GM23338 (cell line): Measurements from ENCODE around the gene PRUNE2. TPM values are rescaled to one million over a fixed set of nuclear protein-coding genes. Genes with fewer than 3 reads are reported as not detected.

ENCODE experiments used
- ATAC-seq: fragments of 200-7000 bp; cut with Tn5 transposase; 3 replicates; pipeline ENCODE4 v1.9.1; 2020
- DNase-seq: peaks from one replicate; pipeline ENCODE4 v3.0.0-alpha.2; 2015; ENCODE audit warnings: low spot score
- H2AFZ ChIP-seq: fragments of 200-600 bp; sonication (generic); 2 replicates; pipeline ENCODE4 v1.8.0; 2016; ENCODE audit warnings: antibody characterized with exemption, mild to moderate bottlenecking, moderate library complexity
- H3F3A ChIP-seq: fragments of 200-600 bp; sonication (generic); replicated peaks from 2 replicates; pipeline ENCODE4 v1.8.0; 2017; ENCODE audit warnings: antibody characterized with exemption, mixed run types, low read depth
- H3K27ac ChIP-seq: fragments of 200-600 bp; sonication (generic); 2 replicates; pipeline ENCODE4 v1.6.1; 2016; ENCODE audit warnings: low read depth
- H3K27me3 ChIP-seq: fragments of 200-600 bp; sonication (generic); 2 replicates; pipeline ENCODE4 v1.8.0; 2016; ENCODE audit warnings: mild to moderate bottlenecking, mixed run types, moderate library complexity; ENCODE audit not compliant: insufficient read depth
- H3K36me3 ChIP-seq: fragments of 200-600 bp; sonication (generic); 2 replicates; pipeline ENCODE4 v1.8.0; 2016; ENCODE audit warnings: mild to moderate bottlenecking; ENCODE audit not compliant: insufficient read depth
- H3K4me1 ChIP-seq: fragments of 200-600 bp; sonication (generic); 2 replicates; pipeline ENCODE4 v1.8.0; 2016; ENCODE audit warnings: mild to moderate bottlenecking, moderate library complexity; ENCODE audit not compliant: insufficient read depth
- H3K4me2 ChIP-seq: fragments of 200-600 bp; sonication (generic); 2 replicates; pipeline ENCODE4 v1.7.1; 2017; ENCODE audit warnings: mixed run types
- H3K4me3 ChIP-seq: fragments of 200-600 bp; sonication (generic); 2 replicates; pipeline ENCODE4 v1.6.1; 2016; ENCODE audit warnings: mixed run types
- H3K79me2 ChIP-seq: fragments of 200-600 bp; sonication (generic); replicated peaks from 2 replicates; pipeline ENCODE4 v1.8.0; 2017; ENCODE audit warnings: mild to moderate bottlenecking; ENCODE audit not compliant: insufficient read depth
- H3K9me2 ChIP-seq: fragments of 200-600 bp; sonication (generic); 2 replicates; pipeline ENCODE4 v1.8.0; 2017; ENCODE audit not compliant: insufficient read depth
- H4K20me1 ChIP-seq: fragments of 200-600 bp; sonication (generic); replicated peaks from 2 replicates; pipeline ENCODE4 v1.8.0; 2017; ENCODE audit warnings: mild to moderate bottlenecking; ENCODE audit not compliant: insufficient read depth
- H3K27ac Mint-ChIP-seq: 2 replicates; pipeline ENCODE4 v1.8.0; 2020; ENCODE audit warnings: inconsistent platforms, mild to moderate bottlenecking, moderate library complexity, mixed read lengths
- H3K27me3 Mint-ChIP-seq: 3 replicates; pipeline ENCODE4 v1.8.0; 2022; ENCODE audit warnings: low read depth, mild to moderate bottlenecking, moderate library complexity, mixed read lengths, inconsistent platforms; ENCODE audit not compliant: insufficient read depth, poor library complexity
- H3K36me3 Mint-ChIP-seq: 3 replicates; pipeline ENCODE4 v1.8.0; 2021; ENCODE audit warnings: low read depth, mild to moderate bottlenecking, inconsistent platforms, moderate library complexity, mixed read lengths
- H3K4me1 Mint-ChIP-seq: 3 replicates; pipeline ENCODE4 v1.8.0; 2020; ENCODE audit warnings: mild to moderate bottlenecking, inconsistent platforms, mixed read lengths
- H3K4me3 Mint-ChIP-seq: 3 replicates; pipeline ENCODE4 v1.8.0; 2021; ENCODE audit warnings: moderate library complexity, mild to moderate bottlenecking, inconsistent platforms, mixed read lengths
- H3K9me3 Mint-ChIP-seq: 3 replicates; pipeline ENCODE4 v1.8.0; 2020; ENCODE audit warnings: moderate library complexity, mild to moderate bottlenecking, inconsistent platforms, mixed read lengths
- CREB1 ChIP-seq: fragments of 250-450 bp; sonication (Bioruptor Pico); IDR thresholded peaks from 2 replicates; pipeline ENCODE4 v1.5.0; 2020; ENCODE audit warnings: low read depth, mild to moderate bottlenecking, moderate library complexity
- EZH2 ChIP-seq: fragments of 200-600 bp; sonication (generic); IDR thresholded peaks from one replicate; pipeline ENCODE4 v1.8.0; 2017; ENCODE audit warnings: antibody characterized with exemption, mild to moderate bottlenecking, low read depth; ENCODE audit not compliant: unreplicated experiment
- JUNB ChIP-seq: IDR thresholded peaks from one replicate; pipeline ENCODE4 v1.6.1; 2016; ENCODE audit warnings: antibody characterized with exemption; ENCODE audit not compliant: unreplicated experiment
- NANOG ChIP-seq: IDR thresholded peaks from 2 replicates; pipeline ENCODE4 v1.6.1; 2016; ENCODE audit warnings: antibody characterized with exemption, borderline replicate concordance
- POLR2AphosphoS5 ChIP-seq: IDR thresholded peaks from 2 replicates; pipeline ENCODE4 v1.6.1; 2016; ENCODE audit warnings: antibody characterized with exemption, low read depth
- STAT1 ChIP-seq: IDR thresholded peaks from one replicate; pipeline ENCODE4 v1.6.1; 2016; ENCODE audit warnings: antibody characterized with exemption; ENCODE audit not compliant: unreplicated experiment
- ZNF331 ChIP-seq: fragments of 250-450 bp; sonication (Bioruptor Pico); IDR thresholded peaks from 2 replicates; pipeline ENCODE4 v1.5.0; 2020; ENCODE audit warnings: low read depth, mild to moderate bottlenecking, moderate library complexity
- polyA plus RNA-seq: library from polyadenylated mRNA; unstranded; fragments of >200 nt; fragmentation: Nextera tagmentation; extraction: Ambion mirVana; gene quantifications from 2 replicates; pipeline ENCODE4 v1.2.1, GENCODE V29; 2016
- total RNA-seq: library from RNA; depleted of rRNA; stranded (reverse); fragments of >200 nt; shearing (Covaris generic); gene quantifications from 2 replicates; pipeline ENCODE4 v1.2.3, GENCODE V29; 2014
- TF ChIP-seq, protein P1 (sequence below): fragments of 250-450 bp; sonication (Bioruptor Pico); IDR thresholded peaks from 2 replicates; pipeline ENCODE4 v1.5.0; 2020; ENCODE audit warnings: mild to moderate bottlenecking, moderate library complexity
- TF ChIP-seq, protein P2 (sequence below), 2 experiments: fragments of 200-600 bp in 1 of 2; sonication (generic) in 1 of 2; conservative IDR thresholded peaks; 2 replicates each; pipeline versions ENCODE4 v1.5.1 to v1.6.1; 2016 to 2017; ENCODE audit warnings: antibody characterized with exemption in 2 of 2, low read depth in 2 of 2, mild to moderate bottlenecking in 2 of 2, moderate library complexity in 1 of 2
- TF ChIP-seq, protein P3 (sequence below): IDR thresholded peaks from one replicate; pipeline ENCODE4 v1.6.1; 2018; ENCODE audit warnings: antibody characterized with exemption; ENCODE audit not compliant: unreplicated experiment

The PRUNE2 gene
- total and polyA plus RNA-seq, 2 experiments from 2014 or later, result 10.6 to 26.5 TPM

DNA sequence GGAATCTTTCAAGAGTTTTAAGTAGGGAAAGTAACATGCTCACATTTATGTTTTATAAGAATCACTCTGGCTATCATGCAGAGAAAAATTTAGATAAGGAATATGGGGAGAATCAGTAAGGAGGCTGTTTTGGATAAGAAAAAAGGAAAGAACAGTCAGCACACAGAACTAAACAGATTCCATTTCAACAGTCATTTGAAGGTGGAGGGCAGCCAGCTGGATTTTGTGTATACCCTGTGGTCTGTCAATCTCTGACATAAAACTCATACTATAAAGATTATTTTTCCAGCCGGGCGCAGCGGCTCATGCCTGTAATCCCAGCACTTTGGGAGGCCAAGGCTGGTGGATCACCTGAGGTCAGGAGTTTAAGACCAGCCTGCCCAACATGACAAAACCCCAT is 77.5 kb downstream of the PRUNE2 start:
- 0 out of 2 replicates have a peak, but pooled peaks cover 7% of the 10 kb centered on the region for H3K9me2 ChIP-seq
- TF ChIP-seq CREB1 (CRISPR knock-in tag) (no peak), JUNB (no peak), STAT1 (no peak), EZH2 (no peak), POLR2AphosphoS5 (no peak), ZNF331 (CRISPR knock-in tag) (no peak), NANOG (no peak)
- TF ChIP-seq, protein P1, sequence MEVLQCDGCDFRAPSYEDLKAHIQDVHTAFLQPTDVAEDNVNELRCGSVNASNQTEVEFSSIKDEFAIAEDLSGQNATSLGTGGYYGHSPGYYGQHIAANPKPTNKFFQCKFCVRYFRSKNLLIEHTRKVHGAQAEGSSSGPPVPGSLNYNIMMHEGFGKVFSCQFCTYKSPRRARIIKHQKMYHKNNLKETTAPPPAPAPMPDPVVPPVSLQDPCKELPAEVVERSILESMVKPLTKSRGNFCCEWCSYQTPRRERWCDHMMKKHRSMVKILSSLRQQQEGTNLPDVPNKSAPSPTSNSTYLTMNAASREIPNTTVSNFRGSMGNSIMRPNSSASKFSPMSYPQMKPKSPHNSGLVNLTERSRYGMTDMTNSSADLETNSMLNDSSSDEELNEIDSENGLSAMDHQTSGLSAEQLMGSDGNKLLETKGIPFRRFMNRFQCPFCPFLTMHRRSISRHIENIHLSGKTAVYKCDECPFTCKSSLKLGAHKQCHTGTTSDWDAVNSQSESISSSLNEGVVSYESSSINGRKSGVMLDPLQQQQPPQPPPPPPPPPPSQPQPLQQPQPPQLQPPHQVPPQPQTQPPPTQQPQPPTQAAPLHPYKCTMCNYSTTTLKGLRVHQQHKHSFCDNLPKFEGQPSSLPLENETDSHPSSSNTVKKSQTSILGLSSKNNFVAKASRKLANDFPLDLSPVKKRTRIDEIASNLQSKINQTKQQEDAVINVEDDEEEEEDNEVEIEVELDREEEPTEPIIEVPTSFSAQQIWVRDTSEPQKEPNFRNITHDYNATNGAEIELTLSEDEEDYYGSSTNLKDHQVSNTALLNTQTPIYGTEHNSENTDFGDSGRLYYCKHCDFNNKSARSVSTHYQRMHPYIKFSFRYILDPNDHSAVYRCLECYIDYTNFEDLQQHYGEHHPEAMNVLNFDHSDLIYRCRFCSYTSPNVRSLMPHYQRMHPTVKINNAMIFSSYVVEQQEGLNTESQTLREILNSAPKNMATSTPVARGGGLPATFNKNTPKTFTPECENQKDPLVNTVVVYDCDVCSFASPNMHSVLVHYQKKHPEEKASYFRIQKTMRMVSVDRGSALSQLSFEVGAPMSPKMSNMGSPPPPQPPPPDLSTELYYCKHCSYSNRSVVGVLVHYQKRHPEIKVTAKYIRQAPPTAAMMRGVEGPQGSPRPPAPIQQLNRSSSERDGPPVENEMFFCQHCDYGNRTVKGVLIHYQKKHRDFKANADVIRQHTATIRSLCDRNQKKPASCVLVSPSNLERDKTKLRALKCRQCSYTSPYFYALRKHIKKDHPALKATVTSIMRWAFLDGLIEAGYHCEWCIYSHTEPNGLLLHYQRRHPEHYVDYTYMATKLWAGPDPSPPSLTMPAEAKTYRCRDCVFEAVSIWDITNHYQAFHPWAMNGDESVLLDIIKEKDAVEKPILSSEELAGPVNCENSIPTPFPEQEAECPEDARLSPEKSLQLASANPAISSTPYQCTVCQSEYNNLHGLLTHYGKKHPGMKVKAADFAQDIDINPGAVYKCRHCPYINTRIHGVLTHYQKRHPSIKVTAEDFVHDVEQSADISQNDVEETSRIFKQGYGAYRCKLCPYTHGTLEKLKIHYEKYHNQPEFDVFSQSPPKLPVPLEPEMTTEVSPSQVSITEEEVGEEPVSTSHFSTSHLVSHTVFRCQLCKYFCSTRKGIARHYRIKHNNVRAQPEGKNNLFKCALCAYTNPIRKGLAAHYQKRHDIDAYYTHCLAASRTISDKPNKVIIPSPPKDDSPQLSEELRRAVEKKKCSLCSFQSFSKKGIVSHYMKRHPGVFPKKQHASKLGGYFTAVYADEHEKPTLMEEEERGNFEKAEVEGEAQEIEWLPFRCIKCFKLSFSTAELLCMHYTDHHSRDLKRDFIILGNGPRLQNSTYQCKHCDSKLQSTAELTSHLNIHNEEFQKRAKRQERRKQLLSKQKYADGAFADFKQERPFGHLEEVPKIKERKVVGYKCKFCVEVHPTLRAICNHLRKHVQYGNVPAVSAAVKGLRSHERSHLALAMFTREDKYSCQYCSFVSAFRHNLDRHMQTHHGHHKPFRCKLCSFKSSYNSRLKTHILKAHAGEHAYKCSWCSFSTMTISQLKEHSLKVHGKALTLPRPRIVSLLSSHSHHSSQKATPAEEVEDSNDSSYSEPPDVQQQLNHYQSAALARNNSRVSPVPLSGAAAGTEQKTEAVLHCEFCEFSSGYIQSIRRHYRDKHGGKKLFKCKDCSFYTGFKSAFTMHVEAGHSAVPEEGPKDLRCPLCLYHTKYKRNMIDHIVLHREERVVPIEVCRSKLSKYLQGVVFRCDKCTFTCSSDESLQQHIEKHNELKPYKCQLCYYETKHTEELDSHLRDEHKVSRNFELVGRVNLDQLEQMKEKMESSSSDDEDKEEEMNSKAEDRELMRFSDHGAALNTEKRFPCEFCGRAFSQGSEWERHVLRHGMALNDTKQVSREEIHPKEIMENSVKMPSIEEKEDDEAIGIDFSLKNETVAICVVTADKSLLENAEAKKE (CRISPR knock-in tag), result no peak
- TF ChIP-seq, protein P2, sequence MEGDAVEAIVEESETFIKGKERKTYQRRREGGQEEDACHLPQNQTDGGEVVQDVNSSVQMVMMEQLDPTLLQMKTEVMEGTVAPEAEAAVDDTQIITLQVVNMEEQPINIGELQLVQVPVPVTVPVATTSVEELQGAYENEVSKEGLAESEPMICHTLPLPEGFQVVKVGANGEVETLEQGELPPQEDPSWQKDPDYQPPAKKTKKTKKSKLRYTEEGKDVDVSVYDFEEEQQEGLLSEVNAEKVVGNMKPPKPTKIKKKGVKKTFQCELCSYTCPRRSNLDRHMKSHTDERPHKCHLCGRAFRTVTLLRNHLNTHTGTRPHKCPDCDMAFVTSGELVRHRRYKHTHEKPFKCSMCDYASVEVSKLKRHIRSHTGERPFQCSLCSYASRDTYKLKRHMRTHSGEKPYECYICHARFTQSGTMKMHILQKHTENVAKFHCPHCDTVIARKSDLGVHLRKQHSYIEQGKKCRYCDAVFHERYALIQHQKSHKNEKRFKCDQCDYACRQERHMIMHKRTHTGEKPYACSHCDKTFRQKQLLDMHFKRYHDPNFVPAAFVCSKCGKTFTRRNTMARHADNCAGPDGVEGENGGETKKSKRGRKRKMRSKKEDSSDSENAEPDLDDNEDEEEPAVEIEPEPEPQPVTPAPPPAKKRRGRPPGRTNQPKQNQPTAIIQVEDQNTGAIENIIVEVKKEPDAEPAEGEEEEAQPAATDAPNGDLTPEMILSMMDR (conservative IDR thresholded peaks at IDR 0.05; ENCODE audit: low read depth in 2 of 2), result no peak
- TF ChIP-seq, protein P3, sequence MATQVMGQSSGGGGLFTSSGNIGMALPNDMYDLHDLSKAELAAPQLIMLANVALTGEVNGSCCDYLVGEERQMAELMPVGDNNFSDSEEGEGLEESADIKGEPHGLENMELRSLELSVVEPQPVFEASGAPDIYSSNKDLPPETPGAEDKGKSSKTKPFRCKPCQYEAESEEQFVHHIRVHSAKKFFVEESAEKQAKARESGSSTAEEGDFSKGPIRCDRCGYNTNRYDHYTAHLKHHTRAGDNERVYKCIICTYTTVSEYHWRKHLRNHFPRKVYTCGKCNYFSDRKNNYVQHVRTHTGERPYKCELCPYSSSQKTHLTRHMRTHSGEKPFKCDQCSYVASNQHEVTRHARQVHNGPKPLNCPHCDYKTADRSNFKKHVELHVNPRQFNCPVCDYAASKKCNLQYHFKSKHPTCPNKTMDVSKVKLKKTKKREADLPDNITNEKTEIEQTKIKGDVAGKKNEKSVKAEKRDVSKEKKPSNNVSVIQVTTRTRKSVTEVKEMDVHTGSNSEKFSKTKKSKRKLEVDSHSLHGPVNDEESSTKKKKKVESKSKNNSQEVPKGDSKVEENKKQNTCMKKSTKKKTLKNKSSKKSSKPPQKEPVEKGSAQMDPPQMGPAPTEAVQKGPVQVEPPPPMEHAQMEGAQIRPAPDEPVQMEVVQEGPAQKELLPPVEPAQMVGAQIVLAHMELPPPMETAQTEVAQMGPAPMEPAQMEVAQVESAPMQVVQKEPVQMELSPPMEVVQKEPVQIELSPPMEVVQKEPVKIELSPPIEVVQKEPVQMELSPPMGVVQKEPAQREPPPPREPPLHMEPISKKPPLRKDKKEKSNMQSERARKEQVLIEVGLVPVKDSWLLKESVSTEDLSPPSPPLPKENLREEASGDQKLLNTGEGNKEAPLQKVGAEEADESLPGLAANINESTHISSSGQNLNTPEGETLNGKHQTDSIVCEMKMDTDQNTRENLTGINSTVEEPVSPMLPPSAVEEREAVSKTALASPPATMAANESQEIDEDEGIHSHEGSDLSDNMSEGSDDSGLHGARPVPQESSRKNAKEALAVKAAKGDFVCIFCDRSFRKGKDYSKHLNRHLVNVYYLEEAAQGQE, result no peak
- H3K4me2 ChIP-seq, result no peak overlapping the region
- H3K9me3 Mint-ChIP-seq, result peaks cover 4% of the 10 kb centered on the region; the same call in 1 of the 3 replicates
- H4K20me1 ChIP-seq, result no peaks in the 10 kb centered on the region
- ATAC-seq (no peak), DNase-seq (no peak)
- no peak overlapping the region for H3K4me3 Mint-ChIP-seq
- no peaks in the 10 kb centered on the region for H3K27me3 ChIP-seq
- no peaks in the 10 kb centered on the region for H3K36me3 ChIP-seq
- no peaks in the 10 kb centered on the region for H3F3A ChIP-seq
- H3K27ac ChIP-seq, result no peak overlapping the region
- H3K4me3 ChIP-seq, result no peak overlapping the region
- peaks cover 10% of the 10 kb centered on the region for H3K4me1 Mint-ChIP-seq
- H3K36me3 Mint-ChIP-seq, result peaks cover 4% of the 10 kb centered on the region; the same call in 1 of the 3 replicates
- no peaks in the 10 kb centered on the region for H3K79me2 ChIP-seq
- H3K27ac Mint-ChIP-seq, result no peak overlapping the region
- peaks cover 7% of the 10 kb centered on the region for H3K27me3 Mint-ChIP-seq
- H3K4me1 ChIP-seq, result peaks cover 7% of the 10 kb centered on the region
- H2AFZ ChIP-seq, result no peak overlapping the region
